GM19397 (cell line): Measurements from ENCODE around the gene DYRK4.
"Not testable (repeated sequence)": the region's sequence is repeated elsewhere in the genome, so short reads cannot be mapped to it uniquely, and the experiment has no call there.

Source experiments
- ATAC-seq: cut with Tn5 transposase; IDR thresholded peaks from one replicate; pipeline ENCODE4 v1.9.1; 2021; ENCODE audit warnings: mild to moderate bottlenecking, moderate library complexity; ENCODE audit not compliant: unreplicated experiment

DYRK4 gene, protein sequence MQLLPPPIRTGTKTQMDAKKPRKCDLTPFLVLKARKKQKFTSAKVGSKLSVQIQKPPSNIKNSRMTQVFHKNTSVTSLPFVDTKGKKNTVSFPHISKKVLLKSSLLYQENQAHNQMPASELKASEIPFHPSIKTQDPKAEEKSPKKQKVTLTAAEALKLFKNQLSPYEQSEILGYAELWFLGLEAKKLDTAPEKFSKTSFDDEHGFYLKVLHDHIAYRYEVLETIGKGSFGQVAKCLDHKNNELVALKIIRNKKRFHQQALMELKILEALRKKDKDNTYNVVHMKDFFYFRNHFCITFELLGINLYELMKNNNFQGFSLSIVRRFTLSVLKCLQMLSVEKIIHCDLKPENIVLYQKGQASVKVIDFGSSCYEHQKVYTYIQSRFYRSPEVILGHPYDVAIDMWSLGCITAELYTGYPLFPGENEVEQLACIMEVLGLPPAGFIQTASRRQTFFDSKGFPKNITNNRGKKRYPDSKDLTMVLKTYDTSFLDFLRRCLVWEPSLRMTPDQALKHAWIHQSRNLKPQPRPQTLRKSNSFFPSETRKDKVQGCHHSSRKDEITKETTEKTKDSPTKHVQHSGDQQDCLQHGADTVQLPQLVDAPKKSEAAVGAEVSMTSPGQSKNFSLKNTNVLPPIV

DNA sequence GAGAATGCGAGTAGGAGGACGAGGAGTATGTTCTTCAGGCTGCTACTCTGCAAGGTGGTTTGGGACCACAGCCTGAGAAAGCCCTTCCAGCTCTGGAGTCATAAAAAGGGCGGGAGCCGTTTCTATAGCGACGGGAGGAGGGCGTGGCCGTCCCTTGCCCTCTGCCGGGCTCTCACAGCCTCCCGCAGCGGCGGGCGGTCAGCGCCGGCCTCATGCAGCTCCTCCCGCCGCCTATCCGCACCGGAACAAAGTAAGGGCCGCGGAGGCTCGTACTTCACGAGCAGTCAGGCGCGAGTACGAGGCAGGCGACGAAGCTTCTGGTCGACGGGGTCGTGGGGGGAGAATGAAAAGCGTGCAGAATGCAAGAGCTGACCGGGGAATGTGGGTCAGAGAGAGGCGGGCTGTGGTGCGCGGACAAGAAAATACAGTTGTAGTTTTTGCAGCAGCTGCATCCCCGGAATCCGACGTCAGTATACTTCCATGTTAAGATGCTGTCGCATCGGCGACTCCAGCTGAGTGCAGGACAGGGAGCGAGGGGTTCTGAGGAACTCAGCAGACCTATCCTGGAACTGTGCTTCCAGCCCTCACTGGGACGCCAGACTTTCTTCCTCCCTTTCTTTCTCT, at the start of gene DYRK4:
Gene DYRK4, plus strand, starts transcription at position 175 of the 624 bp plus-strand sequence. Its CDS starts 38 bp downstream, at position 213.
- ATAC-seq: no peak

DNA sequence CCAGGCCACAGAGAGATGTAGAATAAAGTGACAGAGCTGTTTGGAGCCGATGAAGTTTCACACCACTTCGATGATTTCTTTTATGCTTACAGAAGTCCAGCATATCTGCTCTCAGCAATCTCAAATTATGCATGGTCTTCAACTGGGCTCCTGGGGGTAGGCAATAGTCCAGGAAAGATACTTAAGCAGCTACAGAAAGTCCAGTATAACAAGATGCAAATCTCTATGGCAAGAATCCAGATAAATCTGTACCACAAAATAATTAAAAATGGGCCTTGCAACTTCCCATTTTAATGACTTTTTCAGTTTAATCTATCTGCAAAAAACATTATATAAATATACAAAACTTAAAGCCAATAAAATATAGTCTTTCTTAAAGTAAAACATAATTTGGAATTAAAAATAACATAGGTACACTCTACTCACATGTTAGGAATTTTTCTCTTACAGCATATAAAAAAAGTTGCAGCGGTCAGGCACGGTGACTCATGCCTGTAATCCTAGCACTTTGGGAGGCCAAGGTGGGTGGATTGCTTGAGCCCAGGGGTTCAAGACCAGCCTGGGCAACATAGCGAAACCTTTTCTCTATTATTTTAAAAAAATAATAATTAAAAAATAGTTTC, 43.8 kb upstream of the DYRK4 start:
- ATAC-seq: no peak

DNA sequence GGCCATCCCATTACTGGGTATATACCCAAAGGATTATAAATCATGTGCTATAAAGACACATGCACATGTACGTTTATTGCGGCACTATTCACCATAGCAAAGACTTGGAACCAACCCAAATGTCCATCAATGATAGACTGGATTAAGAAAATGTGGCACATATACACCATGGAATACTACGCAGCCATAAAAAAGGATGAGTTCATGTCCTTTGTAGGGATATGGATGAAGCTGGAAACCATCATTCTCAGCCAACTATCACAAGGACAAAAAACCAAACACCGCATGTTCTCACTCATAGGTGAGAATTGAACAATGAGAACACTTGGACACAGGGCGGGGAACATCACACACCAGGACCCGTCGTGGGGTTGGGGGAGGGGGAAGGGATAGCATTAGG, 38.6 kb upstream of the DYRK4 start:
- ATAC-seq: not testable (repeated sequence)

DNA sequence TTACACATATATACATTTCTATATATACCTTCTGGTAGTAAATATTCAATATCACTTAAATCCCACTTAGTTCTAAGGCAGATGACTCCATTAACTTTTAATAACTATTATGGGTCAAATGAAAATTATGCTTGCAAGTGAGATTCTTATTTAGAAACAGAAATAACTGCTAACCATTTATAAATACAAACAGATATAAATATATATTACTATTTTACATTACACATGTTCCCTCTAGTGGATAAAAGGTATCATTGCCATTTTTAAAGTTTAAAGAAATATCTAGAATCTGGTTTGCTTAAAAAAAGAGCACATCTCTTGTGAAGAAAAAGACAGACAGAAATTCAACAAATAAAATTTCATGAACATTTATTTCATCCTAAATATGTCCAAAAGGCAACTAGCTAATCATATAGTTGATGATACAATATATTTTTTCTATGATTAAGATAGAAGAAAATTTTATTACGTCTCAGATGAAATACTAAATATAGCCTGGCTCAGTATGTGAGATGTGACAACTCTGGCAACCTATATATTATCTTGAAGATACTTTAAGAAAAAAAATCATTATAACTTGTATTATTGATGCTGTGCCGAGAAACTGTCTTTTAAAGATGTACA, 35.0 kb upstream of the DYRK4 start:
- no peak for ATAC-seq

DNA sequence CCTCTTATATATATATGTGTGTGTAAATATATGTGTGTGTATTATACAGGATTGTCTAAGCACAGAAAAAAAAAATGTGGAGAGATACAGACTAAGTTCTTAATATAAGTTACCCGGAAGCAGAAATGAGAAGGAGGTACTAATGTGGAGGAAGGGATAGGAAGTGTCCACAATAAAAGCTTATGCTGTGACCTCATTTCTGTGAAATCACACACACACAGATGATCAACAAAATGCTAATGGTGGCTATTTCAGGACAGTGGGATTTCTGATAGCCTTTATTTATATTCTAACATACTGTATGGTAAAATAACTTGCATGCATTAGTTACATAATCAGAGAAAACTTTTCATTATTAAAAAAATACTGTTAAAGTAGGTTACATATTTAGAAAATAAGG, 31.8 kb upstream of the DYRK4 start:
- ATAC-seq: no peak

DNA sequence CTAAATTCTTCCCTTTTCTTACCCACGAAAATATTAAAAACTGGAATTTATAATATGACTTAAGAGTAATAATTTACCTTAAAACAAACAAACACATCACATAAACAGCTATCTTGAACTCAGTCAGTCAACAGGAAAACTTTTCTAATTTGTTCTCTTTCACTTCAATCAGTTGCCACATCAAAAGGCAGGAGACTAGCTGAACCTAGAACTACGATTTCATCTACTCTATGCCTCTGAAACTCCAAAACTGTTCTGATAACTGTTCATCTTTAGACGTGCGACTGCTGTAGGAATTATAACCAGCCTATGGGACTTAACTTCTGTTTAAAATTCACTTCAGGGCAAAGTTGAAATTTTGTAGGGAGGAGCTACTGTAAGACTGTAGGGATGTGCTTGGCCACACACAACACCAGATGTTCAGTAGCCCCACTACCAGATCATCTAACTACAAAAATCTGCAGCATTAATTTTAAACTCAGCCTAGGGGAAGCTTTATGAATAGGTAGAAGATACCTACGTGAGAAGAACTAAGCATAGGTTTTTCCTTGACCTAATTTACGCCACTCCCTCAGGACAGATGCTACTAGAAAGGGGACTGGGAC, 30.9 kb upstream of the DYRK4 start:
- ATAC-seq: no peak

DNA sequence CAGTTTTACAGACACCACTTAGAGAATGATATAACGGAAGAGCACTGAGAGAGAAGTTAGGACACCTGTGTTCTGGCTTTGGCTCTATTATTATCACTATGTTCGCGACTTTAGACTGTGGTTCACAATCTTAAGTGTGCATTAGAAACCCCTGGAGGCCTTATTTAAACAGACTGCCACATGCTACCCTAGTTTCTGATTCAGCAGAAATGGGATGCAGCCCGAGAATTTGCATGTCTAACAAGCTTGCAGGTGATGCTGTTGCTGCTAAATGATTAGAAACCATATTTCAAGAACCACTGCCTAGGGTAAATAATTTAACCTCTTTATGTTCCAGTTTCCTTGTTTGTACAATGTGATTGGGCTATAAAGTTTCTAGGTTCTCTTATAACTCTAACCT, 26.9 kb upstream of the DYRK4 start:
- ATAC-seq: peak; percentile 40

DNA sequence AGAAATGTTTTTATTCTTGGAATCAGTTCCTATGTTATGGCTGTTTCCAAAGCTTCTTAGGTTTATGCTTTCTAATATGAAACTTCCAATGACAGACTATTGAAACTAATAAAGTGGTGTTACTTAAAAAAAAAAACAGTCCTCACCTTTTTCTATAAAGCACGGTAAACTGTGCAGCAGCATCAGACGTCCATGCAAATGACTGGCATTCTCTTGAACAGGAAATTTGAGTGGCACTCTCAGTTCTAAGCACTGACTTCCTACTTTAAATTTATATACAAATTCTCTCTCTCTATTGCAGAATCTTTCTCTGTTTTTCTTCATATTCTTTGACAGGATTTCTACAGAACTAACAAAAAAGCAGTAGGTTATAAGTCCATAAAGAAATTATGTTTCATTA, 26.1 kb upstream of the DYRK4 start:
- ATAC-seq: no peak

DNA sequence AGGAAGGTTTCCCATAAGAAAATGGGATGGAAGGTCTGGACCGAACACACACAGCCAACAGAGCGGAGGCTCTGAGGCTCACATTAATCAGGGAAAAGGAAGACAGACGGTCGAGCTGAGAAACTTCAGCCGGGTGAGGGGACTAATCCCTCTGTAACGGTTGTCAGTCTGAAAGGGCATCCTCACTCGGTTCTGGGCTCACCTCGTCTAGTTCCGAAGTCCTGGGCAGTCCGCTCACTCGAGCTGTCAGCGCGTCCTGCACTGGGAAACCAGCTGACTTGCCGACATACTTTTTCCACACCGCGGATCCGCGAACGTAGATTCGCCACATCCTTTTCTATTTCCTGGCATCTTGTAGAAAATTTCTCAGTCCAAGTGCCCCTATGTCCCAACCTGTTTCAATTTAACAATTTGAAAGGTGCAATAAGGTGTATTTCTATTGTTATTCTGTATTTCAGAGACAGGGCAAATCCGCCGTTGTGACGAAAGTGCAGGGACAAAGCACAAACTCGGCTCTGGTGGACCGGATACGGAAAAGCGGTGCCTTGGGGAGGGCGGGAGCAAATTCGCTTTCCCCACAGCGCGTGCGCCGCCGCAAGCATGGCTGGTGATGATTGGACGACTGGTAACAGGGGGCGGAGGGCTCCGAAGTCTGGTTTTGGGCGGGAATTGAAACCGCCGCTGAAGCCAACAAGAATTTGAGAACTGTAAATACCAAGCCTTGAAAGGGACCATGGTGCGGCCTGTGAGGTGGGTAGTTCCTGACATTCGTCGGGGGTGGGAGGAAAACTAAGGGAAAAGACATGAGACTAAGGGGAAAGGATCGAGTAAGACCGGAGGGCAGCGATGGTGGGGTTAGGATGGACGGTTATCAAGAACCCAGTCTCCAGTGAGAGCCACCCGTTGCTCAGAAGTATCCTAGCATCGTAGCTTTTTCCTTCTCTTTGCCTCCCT, 23.5 kb upstream of the DYRK4 start, which contains the start of gene RAD51AP1:
Gene RAD51AP1, plus strand, starts transcription at position 684 of the 954 bp plus-strand sequence. Its CDS starts 50 bp downstream, at position 734.
- ATAC-seq: peak; percentile 82

DNA sequence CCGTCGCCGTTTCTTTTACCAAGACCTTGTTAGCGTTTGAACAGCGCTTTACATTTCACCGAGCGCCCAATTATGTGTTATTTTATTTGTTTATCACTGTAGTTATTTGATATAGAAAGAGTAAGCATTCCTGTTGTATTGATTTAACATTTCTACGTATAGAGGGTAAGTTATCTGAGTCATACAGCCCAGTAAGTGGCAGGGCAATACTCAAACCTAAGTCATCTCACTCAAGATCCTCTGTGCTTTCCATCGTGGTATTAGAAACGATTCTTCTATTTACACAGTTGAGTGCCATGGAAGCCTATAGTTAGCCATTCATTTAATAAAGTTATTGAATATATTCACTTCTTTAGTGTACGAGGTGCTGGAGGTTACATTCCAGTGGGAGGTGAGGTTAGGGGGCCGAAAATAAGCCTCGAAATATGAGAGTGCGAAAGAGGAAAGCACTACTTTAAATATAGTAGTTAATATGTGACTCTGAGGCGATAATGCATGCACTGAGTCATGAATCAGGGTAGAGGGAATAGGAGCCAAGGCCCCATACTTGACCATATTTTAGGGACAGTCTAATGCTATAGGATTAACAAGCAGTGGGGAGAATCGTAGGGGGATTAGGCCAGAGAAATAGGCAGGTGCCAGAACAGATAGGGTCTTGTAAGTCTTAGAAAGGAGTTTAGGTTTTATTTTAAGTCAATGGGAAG, 22.7 kb upstream of the DYRK4 start:
- ATAC-seq: no peak

DNA sequence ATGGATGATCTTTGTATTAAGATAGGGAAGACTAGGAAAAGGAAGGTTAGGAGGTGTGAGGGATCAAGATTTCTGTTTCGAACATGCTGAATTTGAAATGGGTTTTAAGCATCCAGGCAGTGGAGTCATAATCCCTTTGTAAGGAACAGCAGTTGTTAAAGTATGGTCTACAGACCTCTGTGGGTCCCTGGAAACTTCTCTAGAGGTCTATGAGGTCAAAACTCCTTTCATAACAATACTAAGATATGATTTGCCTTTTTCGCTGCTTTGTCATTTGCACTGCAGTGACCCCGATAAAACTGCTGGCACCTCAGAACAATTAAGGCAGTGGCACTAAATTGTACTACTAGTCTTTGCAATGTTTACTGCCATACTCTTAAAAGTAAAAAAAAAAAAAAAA, 21.8 kb upstream of the DYRK4 start:
- ATAC-seq: no peak

DNA sequence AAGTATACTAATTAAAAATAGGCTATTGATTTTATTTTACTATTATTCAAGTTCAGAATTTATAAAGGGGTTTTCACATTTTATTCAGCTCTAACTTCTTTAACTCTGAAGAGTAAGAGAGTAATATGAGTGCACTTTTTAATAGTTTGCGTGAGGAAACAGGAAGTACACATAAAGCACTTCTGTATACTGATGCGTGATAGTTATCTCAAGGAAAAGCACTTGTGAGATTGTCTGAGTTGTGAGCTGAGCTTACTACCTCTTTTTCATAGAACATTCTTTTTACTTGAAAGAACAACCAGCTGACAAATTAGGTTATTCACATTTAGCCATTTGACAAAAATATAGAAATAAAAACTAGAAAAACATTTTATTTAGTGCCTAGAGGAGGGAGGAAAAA, 21.4 kb upstream of the DYRK4 start:
- ATAC-seq: no peak

DNA sequence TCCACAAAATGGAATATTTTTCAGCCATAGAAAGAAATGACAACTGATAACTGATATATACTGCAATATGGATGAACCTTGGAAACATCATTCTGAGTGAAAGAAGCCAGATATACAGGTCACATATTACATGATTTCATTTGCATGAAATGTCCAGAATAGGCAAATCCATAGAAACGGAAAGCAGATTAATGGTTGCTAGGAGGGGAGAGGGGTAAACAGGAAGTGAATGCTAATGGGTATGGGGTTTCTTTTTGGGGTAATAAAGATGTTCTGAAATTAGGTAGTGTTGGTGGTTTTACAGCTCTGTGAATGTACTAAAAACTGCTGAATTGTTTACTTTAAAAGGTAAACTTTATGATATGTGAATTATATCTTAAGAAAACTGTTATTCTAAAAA, 16.8 kb upstream of the DYRK4 start:
- ATAC-seq: no peak

DNA sequence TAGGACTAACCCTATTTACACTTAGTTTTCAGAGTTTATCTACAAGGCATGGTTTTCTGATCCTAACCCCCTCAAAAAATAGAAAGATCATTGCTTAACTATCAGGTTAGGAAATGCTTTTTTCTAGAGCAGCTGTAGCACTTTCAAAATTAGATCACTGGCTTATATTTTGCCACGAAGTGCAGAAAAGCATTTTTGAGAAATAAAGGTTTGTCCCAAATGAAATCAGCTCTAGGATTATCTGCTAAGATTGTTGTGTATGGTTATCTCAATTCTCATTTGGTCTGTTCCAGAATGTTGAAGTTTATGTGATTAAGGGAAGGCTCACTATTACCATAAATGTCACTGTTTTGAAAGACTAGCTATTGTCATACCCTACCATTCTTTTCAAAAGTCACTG, 9.8 kb upstream of the DYRK4 start:
- no peak for ATAC-seq

DNA sequence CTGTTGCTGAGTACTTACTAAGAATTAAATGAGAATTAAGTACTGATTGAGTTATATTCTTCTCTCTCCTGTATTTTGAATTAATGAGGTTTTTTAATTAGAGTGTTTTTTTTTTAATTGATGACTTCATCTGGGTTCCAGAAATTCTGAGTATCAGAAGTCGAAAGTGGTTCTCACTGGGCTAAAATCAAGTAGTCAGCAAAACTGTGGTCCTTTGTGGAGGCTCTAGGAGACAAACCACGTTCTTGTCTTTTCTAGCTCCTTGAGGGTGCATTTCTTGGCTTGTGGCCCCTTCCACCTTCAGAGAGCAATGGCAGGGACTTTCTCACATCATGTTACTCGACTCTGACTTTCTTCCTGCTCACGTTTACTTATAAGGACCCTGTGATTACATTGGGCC, 8.1 kb upstream of the DYRK4 start:
- ATAC-seq: no peak

DNA sequence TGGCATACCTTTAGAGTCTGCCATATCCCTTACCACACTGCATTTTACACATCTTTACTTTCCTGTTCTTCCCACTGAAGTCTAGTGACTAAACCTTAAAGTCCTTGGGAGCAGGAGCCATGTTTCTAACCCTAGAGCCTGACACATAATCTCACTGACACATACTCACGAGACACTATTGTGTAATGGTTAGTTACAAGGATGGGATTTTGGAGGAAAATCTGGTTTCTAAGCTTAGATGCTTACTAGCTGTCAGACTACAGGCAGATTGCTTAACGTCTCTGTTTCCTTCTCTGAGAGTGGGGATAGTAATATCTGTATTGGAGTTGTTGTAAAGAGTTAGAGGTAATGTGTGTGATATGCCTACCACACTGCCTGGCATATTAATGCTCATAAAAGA, 6.2 kb upstream of the DYRK4 start:
- no peak for ATAC-seq

DNA sequence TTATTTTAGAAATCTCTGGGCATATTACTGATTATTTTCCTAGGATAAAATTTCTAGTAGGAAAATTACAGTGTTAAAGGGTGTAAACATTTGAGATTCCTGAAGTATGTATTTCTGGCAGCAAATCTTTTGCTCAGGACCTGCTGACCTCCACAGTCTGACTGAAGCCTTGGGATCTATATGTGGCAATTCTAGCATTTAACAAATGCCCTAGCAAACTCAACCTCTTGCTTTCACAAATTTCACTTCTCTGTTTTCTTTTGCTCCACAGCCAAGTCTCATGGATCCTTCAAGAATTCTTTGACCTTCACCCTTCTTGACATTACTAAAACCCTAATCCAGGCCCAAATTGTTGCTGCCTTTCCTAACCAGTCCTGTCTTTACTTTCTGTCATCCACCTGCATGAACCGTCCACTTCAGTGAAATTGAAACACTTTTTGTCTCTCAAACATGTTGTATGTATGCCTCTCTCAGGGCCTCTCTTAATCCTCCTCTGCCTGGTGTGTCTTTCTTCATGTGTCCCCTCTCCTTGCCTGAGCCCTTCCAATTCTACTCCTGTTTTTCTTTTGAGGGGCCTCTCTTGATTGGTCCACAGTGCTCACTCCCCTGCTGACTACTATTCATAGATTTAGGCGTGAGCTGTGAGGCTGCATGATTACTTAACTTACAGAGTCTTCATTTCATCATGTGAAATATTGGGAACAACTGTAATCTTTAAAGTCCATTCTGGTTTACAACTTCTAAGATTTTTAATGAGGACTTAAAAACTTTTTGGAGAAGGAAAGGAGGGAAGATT, 5.1 kb upstream of the DYRK4 start:
- ATAC-seq: no peak

DNA sequence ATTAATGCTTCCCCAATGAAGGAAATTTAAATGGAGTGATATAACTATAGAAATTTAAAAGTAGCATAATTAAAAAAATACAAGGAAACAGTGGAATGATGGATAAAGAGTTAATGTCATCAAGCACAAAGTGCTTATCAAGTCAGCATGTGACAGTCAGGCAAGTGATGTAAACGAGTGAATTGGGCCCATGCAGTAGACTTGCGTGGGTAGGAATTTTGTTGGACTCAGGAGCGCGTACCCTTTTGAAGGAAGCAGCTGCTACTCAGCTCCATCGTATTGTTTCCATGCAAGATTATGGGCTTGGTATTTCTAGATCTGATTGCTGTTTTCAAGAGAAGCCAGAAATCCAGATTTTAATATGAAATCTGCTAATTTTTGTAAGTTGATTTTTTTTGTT, 4.4 kb upstream of the DYRK4 start:
- no peak for ATAC-seq
